ENCODE results near the gene USP11. TPM values are rescaled to one million over a fixed set of nuclear protein-coding genes. Genes with fewer than 3 reads are reported as not detected.

The USP11 gene
- total RNA-seq, 1 donor from 2014 or later, result 194 TPM

DNA sequence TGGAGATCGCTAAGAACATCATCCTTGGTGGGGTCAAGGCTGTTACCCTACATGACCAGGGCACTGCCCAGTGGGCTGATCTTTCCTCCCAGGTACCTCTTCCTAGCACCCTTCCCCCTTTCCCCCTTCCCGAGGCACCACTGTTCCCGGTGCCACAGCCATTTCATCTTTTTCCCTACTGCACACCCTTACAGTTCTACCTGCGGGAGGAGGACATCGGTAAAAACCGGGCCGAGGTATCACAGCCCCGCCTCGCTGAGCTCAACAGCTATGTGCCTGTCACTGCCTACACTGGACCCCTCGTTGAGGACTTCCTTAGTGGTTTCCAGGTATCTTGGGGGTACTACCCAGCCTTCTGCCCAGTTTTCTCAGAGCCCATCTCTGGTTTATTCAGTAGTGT lies 33.5 kb upstream of the USP11 start:
- no peaks in the 10 kb centered on the region for H3K9me3 Mint-ChIP-seq (ENCODE audit: unreplicated experiment)
- peaks cover 55% of the 10 kb centered on the region for H3K36me3 Mint-ChIP-seq (ENCODE audit: unreplicated experiment)
- DNase-seq (ENCODE audit: extremely low spot score, unreplicated experiment), result no peak
- no peaks in the 10 kb centered on the region for H3K27me3 Mint-ChIP-seq (ENCODE audit: unreplicated experiment)
- no peak overlapping the region for H3K27ac Mint-ChIP-seq (ENCODE audit: unreplicated experiment)
- no peak overlapping the region for H3K4me3 Mint-ChIP-seq (ENCODE audit: unreplicated experiment)
- TF ChIP-seq, protein P1, sequence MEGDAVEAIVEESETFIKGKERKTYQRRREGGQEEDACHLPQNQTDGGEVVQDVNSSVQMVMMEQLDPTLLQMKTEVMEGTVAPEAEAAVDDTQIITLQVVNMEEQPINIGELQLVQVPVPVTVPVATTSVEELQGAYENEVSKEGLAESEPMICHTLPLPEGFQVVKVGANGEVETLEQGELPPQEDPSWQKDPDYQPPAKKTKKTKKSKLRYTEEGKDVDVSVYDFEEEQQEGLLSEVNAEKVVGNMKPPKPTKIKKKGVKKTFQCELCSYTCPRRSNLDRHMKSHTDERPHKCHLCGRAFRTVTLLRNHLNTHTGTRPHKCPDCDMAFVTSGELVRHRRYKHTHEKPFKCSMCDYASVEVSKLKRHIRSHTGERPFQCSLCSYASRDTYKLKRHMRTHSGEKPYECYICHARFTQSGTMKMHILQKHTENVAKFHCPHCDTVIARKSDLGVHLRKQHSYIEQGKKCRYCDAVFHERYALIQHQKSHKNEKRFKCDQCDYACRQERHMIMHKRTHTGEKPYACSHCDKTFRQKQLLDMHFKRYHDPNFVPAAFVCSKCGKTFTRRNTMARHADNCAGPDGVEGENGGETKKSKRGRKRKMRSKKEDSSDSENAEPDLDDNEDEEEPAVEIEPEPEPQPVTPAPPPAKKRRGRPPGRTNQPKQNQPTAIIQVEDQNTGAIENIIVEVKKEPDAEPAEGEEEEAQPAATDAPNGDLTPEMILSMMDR (IDR thresholded peaks at IDR 0.05), result no peak
- peaks cover 46% of the 10 kb centered on the region for H3K4me1 Mint-ChIP-seq (ENCODE audit: unreplicated experiment)

DNA sequence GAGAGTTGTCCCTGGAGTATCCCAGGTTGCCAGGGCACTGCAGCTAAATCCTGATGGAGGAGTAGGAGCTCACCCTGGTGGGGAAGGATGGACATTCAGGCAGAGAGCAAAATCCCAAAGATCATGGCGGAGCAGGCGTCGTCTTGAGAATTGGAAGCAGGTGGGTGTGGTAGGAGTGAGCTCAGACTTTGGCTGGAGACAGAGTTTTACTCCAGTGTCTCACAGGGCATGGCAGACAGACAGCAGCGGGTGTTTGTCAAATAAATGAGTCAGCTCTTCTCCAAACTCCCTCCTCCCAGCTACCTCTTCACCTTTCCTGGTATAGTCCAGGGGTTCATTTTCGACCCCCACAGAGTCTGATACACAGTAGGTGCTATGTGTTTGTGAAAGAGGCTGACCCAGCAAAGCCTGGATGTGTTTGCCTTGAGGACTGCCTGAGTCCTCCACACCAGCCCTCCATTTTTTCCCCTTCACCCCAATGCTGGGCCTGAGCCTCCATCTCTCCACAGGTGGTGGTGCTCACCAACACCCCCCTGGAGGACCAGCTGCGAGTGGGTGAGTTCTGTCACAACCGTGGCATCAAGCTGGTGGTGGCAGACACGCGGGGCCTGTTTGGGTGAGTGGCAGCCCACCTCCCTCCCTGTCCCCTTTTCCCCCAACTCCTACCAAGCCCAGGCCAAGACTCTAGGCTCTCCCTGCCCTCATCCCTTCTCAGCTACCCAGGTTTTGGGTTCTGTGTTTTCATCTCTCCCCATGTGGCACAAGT lies 32.2 kb upstream of the USP11 start:
- H3K36me3 Mint-ChIP-seq (ENCODE audit: unreplicated experiment), result peaks cover 57% of the 10 kb centered on the region

DNA sequence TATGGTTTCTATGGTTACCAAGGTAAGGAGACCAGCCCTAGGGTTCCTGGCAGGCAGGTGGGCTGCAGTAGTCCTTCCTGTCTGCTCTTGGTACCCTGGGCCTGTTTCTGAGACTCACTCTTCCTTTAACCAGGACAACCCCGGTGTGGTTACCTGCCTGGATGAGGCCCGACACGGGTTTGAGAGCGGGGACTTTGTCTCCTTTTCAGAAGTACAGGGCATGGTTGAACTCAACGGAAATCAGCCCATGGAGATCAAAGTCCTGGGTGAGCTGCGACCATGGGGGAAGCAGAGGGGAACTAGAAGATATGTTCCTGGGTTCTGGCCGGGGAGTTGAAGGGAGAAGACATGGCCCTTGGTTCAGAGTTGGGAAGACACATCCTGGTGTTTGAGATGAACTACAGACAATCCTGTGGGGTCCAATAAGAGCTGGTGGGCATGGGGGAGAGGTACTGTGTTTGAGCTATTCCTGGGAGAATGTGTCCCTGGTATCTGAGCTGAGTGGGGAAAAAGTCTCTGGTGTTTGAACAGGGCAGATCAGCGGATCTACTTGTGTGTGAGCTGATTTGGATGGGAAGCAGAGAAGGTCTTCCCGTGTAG lies 31.4 kb upstream of the USP11 start:
- no peak overlapping the region for H3K4me3 Mint-ChIP-seq (ENCODE audit: unreplicated experiment)
- no peak overlapping the region for H3K27ac Mint-ChIP-seq (ENCODE audit: unreplicated experiment)

More for the DNA sequence above, 32.2 kb upstream of the USP11 start:
- Mint-ChIP-seq H3K27me3 (ENCODE audit: unreplicated experiment) (no peaks in the 10 kb centered on the region), H3K27ac (ENCODE audit: unreplicated experiment) (no peak overlapping the region), H3K4me1 (ENCODE audit: unreplicated experiment) (peaks cover 34% of the 10 kb centered on the region), H3K9me3 (ENCODE audit: unreplicated experiment) (no peaks in the 10 kb centered on the region), H3K4me3 (ENCODE audit: unreplicated experiment) (no peak overlapping the region)
- no peak for DNase-seq (ENCODE audit: extremely low spot score, unreplicated experiment)
- TF ChIP-seq, protein P1 (IDR thresholded peaks at IDR 0.05), result no peak

DNA sequence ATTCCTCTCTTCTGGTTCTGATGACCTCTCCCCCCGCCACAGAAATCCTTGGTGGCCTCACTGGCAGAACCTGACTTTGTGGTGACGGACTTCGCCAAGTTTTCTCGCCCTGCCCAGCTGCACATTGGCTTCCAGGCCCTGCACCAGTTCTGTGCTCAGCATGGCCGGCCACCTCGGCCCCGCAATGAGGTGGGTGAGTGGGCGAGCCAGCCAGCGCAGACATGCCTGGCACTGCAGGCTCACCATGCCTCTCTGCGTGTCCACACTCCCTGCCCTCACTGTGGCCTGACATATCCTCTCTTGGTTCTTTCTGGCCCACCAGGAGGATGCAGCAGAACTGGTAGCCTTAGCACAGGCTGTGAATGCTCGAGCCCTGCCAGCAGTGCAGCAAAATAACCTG lies 30.5 kb upstream of the USP11 start:
- Mint-ChIP-seq H3K36me3 (ENCODE audit: unreplicated experiment) (peaks cover 69% of the 10 kb centered on the region), H3K27ac (ENCODE audit: unreplicated experiment) (no peak overlapping the region), H3K4me1 (ENCODE audit: unreplicated experiment) (peaks cover 22% of the 10 kb centered on the region), H3K27me3 (ENCODE audit: unreplicated experiment) (no peaks in the 10 kb centered on the region), H3K9me3 (ENCODE audit: unreplicated experiment) (no peaks in the 10 kb centered on the region), H3K4me3 (ENCODE audit: unreplicated experiment) (no peak overlapping the region)
- DNase-seq (ENCODE audit: extremely low spot score, unreplicated experiment), result no peak
- TF ChIP-seq, protein P1 (IDR thresholded peaks at IDR 0.05), result no peak

More for the DNA sequence above, 31.4 kb upstream of the USP11 start:
- TF ChIP-seq, protein P1 (IDR thresholded peaks at IDR 0.05), result no peak
- Mint-ChIP-seq H3K36me3 (ENCODE audit: unreplicated experiment) (peaks cover 60% of the 10 kb centered on the region), H3K27me3 (ENCODE audit: unreplicated experiment) (no peaks in the 10 kb centered on the region), H3K9me3 (ENCODE audit: unreplicated experiment) (no peaks in the 10 kb centered on the region), H3K4me1 (ENCODE audit: unreplicated experiment) (peaks cover 30% of the 10 kb centered on the region)
- DNase-seq (ENCODE audit: extremely low spot score, unreplicated experiment), result no peak

DNA sequence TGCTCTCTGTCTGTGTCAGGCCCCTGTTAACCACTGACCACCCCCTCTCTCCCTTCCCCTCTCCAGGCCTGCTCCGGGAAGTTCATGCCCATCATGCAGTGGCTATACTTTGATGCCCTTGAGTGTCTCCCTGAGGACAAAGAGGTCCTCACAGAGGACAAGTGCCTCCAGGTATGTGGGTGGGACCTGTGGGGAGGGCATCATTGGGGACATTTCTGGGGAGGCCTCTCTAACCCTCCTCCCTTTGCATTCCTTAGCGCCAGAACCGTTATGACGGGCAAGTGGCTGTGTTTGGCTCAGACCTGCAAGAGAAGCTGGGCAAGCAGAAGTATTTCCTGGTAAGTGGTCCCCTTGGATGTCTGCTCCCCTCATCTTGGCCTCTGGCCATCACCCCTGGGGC lies 29.9 kb upstream of the USP11 start:
- no peak for DNase-seq (ENCODE audit: extremely low spot score, unreplicated experiment)
- TF ChIP-seq, protein P1 (IDR thresholded peaks at IDR 0.05), result no peak
- H3K27ac Mint-ChIP-seq (ENCODE audit: unreplicated experiment), result no peak overlapping the region
- no peaks in the 10 kb centered on the region for H3K9me3 Mint-ChIP-seq (ENCODE audit: unreplicated experiment)
- peaks cover 17% of the 10 kb centered on the region for H3K4me1 Mint-ChIP-seq (ENCODE audit: unreplicated experiment)
- H3K36me3 Mint-ChIP-seq (ENCODE audit: unreplicated experiment), result peaks cover 71% of the 10 kb centered on the region
- H3K4me3 Mint-ChIP-seq (ENCODE audit: unreplicated experiment), result no peak overlapping the region
- no peaks in the 10 kb centered on the region for H3K27me3 Mint-ChIP-seq (ENCODE audit: unreplicated experiment)
